Natural killer cell (primary cell): ENCODE results near the gene CA5B. TPM values are rescaled to one million over a fixed set of nuclear protein-coding genes. Genes with fewer than 3 reads are reported as not detected.

ENCODE experiments used
- ATAC-seq, 3 donors: fragments of 150-1000 bp in 2 of 3; fragments of 200-7000 bp in 1 of 3; cut with Tn5 transposase; 1 replicate in 1 of 3; 2 replicates in 2 of 3; pipeline ENCODE4 v1.10.0; 2021; ENCODE audit warnings: mild to moderate bottlenecking in 2 of 3, moderate library complexity in 2 of 3
- DNase-seq, 2 donors: peaks; one replicate each; pipeline versions ENCODE4 v3.0.0 to v3.0.0-alpha.2; 2013 to 2021; ENCODE audit warnings: mixed read lengths in 1 of 2
- H3K27ac ChIP-seq: one replicate; pipeline ENCODE4 v1.5.1; 2013; ENCODE audit warnings: mild to moderate bottlenecking, low read length
- H3K27me3 ChIP-seq: one replicate; pipeline ENCODE4 v1.6.1; 2013; ENCODE audit warnings: low read length; ENCODE audit not compliant: control insufficient read depth, insufficient read depth
- H3K36me3 ChIP-seq: one replicate; pipeline ENCODE4 v1.6.1; 2013; ENCODE audit warnings: low read length; ENCODE audit not compliant: control insufficient read depth, insufficient read depth
- H3K4me1 ChIP-seq: one replicate; pipeline ENCODE4 v1.6.1; 2013; ENCODE audit warnings: low read length; ENCODE audit not compliant: control insufficient read depth, insufficient read depth
- H3K4me3 ChIP-seq: one replicate; pipeline ENCODE4 v1.5.1; 2013; ENCODE audit warnings: low read length
- H3K9me3 ChIP-seq: one replicate; pipeline ENCODE4 v1.6.1; 2013; ENCODE audit warnings: low read length; ENCODE audit not compliant: control insufficient read depth, insufficient read depth
- H3K27ac Mint-ChIP-seq, 2 donors: one replicate each; pipeline ENCODE4 v1.8.0; 2022; ENCODE audit warnings: mild to moderate bottlenecking in 2 of 2, mixed read lengths in 2 of 2, moderate library complexity in 1 of 2
- H3K27me3 Mint-ChIP-seq, 2 donors: one replicate each; pipeline ENCODE4 v1.8.0; 2022; ENCODE audit warnings: low read depth in 2 of 2, mixed read lengths in 2 of 2
- H3K36me3 Mint-ChIP-seq: one replicate; pipeline ENCODE4 v1.8.0; 2022; ENCODE audit warnings: mixed read lengths
- H3K4me1 Mint-ChIP-seq, 2 donors: one replicate each; pipeline ENCODE4 v1.8.0; 2022; ENCODE audit warnings: mixed read lengths in 2 of 2
- H3K4me3 Mint-ChIP-seq: one replicate; pipeline ENCODE4 v1.8.0; 2022; ENCODE audit warnings: mild to moderate bottlenecking, moderate library complexity, mixed read lengths
- H3K9me3 Mint-ChIP-seq, 2 donors: one replicate each; pipeline ENCODE4 v1.8.0; 2022; ENCODE audit warnings: mixed read lengths in 2 of 2
- CTCF ChIP-seq: fragments of 200-600 bp; IDR thresholded peaks from one replicate; pipeline ENCODE4 v1.8.0; 2022; ENCODE audit warnings: antibody characterized with exemption
- WGBS: methylation state at CpG from one replicate; pipeline ENCODE4 v1.1.7; 2013; ENCODE audit warnings: missing lambda C conversion rate; ENCODE audit not compliant: insufficient coverage; 5-methylcytosine and 5-hydroxymethylcytosine counted together
- intact Hi-C: fragments of 100-400 bp; cut with micrococcal nuclease; formaldehyde crosslinking; loops from one replicate; pipeline ENCODE4 v1.14.2; 2022
- total RNA-seq, 4 donors: library from RNA; stranded (reverse); fragments of 120-200 nt in 1 of 4; gene quantifications; one replicate each; pipeline versions ENCODE4 v1.2.3 to v1.2.4, GENCODE V29; 2013 to 2022

CA5B gene
- total RNA-seq, result 100 to 1,000 TPM in 1 of 3 donors, 10 to 100 TPM in 2; 56.3 to 111 (median 80.5) TPM
- total RNA-seq (2013), result 60.8 TPM

- Histone ChIP-seq H3K9me3 (no peaks in the 10 kb centered on the region), H3K27ac (peak within 1 kb of the TSS; percentile 85), H3K4me1 (peaks cover 20% of the 10 kb centered on the region), H3K4me3 (peak within 1 kb of the TSS; percentile 69), H3K36me3 (peaks cover 4% of the 10 kb centered on the region), H3K27me3 (no peaks in the 10 kb centered on the region)
- ATAC-seq, result peak; percentile 92 to 99 (median 92)
- DNase-seq, result peak; percentile 96 to 97
- H3K36me3 Mint-ChIP-seq, result peaks cover 13% of the 10 kb centered on the region
- peak within 1 kb of the TSS; percentile 87 to 93 for H3K27ac Mint-ChIP-seq
- H3K9me3 Mint-ChIP-seq, result no peaks in the 10 kb centered on the region
- no peak for TF ChIP-seq CTCF
- H3K4me1 Mint-ChIP-seq, result peaks cover 54 to 57% of the 10 kb centered on the region in 2 donors
- 1% methylated on average over 49 of the region's 55 CpGs for WGBS
- H3K4me3 Mint-ChIP-seq, result peak within 1 kb of the TSS; percentile 95
- intact Hi-C loops, result loop anchor here (1.0 to 5.0 kb wide), 3 partner anchors 13 to 114 kb away; partner anchors contain the start of gene AP1S2
- H3K27me3 Mint-ChIP-seq, result no peaks in the 10 kb centered on the region
These were observed at the start of gene CA5B for GRCh38 chrX:15737959-15738902. Gene CA5B, plus strand, starts transcription at chrX:15738270. Its CDS starts 11,754 bp downstream, at chrX:15750024.

GRCh38 chrX:15694941-15695451 is 43.1 kb upstream of the CA5B start:
- Mint-ChIP-seq H3K4me1 (peaks cover 0 to 5% of the 10 kb centered on the region in 2 donors), H3K27me3 (no peaks in the 10 kb centered on the region), H3K9me3 (no peaks in the 10 kb centered on the region), H3K36me3 (peaks cover 10% of the 10 kb centered on the region), H3K27ac (no peak overlapping the region), H3K4me3 (no peak overlapping the region)
- Histone ChIP-seq H3K36me3 (no peaks in the 10 kb centered on the region), H3K4me1 (no peaks in the 10 kb centered on the region), H3K4me3 (no peak overlapping the region), H3K27ac (no peak overlapping the region), H3K9me3 (no peaks in the 10 kb centered on the region), H3K27me3 (no peaks in the 10 kb centered on the region)
- no peak for ATAC-seq
- no peak for TF ChIP-seq CTCF
- no peak for DNase-seq
- intact Hi-C loops, result no loop called here
- 68% methylated on average over 6 of the region's 6 CpGs for WGBS

- TF ChIP-seq CTCF, result no peak
- Mint-ChIP-seq H3K9me3 (no peaks in the 10 kb centered on the region), H3K27me3 (no peaks in the 10 kb centered on the region), H3K4me3 (no peak overlapping the region), H3K27ac (no peak overlapping the region), H3K36me3 (peaks cover 10% of the 10 kb centered on the region), H3K4me1 (peaks cover 0 to 5% of the 10 kb centered on the region in 2 donors)
- ATAC-seq, result no peak
- 100% methylated on average over 2 of the region's 3 CpGs for WGBS
- intact Hi-C loops, result no loop called here
- Histone ChIP-seq H3K4me3 (no peak overlapping the region), H3K9me3 (no peaks in the 10 kb centered on the region), H3K36me3 (no peaks in the 10 kb centered on the region), H3K4me1 (no peaks in the 10 kb centered on the region), H3K27ac (no peak overlapping the region), H3K27me3 (no peaks in the 10 kb centered on the region)
- no peak for DNase-seq
These were observed 41.6 kb upstream of the CA5B start for GRCh38 chrX:15696516-15696915.
